WTC11 (cell line): ENCODE measurements around the gene GNAS. TPM values are rescaled to one million over a fixed set of nuclear protein-coding genes. Genes with fewer than 3 reads are reported as not detected.

ENCODE experiments used
- ATAC-seq: fragments of 200-7000 bp; cut with Tn5 transposase; 2 replicates; pipeline ENCODE4 v1.10.0; 2021; ENCODE audit warnings: mild to moderate bottlenecking, moderate library complexity
- CTCF ChIA-PET: fragments of 300-600 bp; sonication (Branson Sonifier 250); formaldehyde crosslinking; loops from one replicate; lab custom pipeline; 2021; ENCODE audit warnings: antibody characterized with exemption; lab: Charles Lee
- POLR2A ChIA-PET: fragments of 350-600 bp; sonication (Branson Sonifier 250); formaldehyde crosslinking; loops from one replicate; lab custom pipeline; 2021; ENCODE audit warnings: antibody characterized with exemption; lab: Charles Lee
- DNase-seq: peaks from one replicate; pipeline ENCODE4 v3.0.0; 2021; ENCODE audit warnings: low spot score
- H3K27ac Mint-ChIP-seq: 2 replicates; pipeline ENCODE4 v1.8.0; 2021; ENCODE audit warnings: mixed read lengths
- H3K27me3 Mint-ChIP-seq: 2 replicates; pipeline ENCODE4 v1.8.0; 2021; ENCODE audit warnings: low read depth, mild to moderate bottlenecking, moderate library complexity, mixed read lengths
- H3K36me3 Mint-ChIP-seq: 2 replicates; pipeline ENCODE4 v1.8.0; 2021; ENCODE audit warnings: mixed read lengths
- H3K4me1 Mint-ChIP-seq: 2 replicates; pipeline ENCODE4 v1.8.0; 2022; ENCODE audit warnings: mixed read lengths
- H3K4me3 Mint-ChIP-seq: 2 replicates; pipeline ENCODE4 v1.8.0; 2021; ENCODE audit warnings: mild to moderate bottlenecking, moderate library complexity, mixed read lengths
- H3K9me3 Mint-ChIP-seq: 2 replicates; pipeline ENCODE4 v1.8.0; 2021; ENCODE audit warnings: mixed read lengths
- FOXJ3 ChIP-seq: sonication (generic); formaldehyde crosslinking; IDR thresholded peaks from 2 replicates; pipeline ENCODE4 v1.9.0; 2021; ENCODE audit warnings: missing genetic modification reagents, mild to moderate bottlenecking, borderline replicate concordance
- GRHL2 ChIP-seq: fragments of 250-450 bp; sonication (Bioruptor Pico); IDR thresholded peaks from 2 replicates; pipeline ENCODE4 v1.8.0; 2022; ENCODE audit warnings: mild to moderate bottlenecking, moderate library complexity; ENCODE audit not compliant: insufficient replicate concordance, severe bottlenecking
- MYBL2 ChIP-seq: sonication (generic); formaldehyde crosslinking; IDR thresholded peaks from 2 replicates; pipeline ENCODE4 v1.8.1; 2023; ENCODE audit warnings: mild to moderate bottlenecking, moderate library complexity, missing genetic modification reagents
- NR3C1 ChIP-seq: sonication (generic); formaldehyde crosslinking; conservative IDR thresholded peaks from 2 replicates; pipeline ENCODE4 v1.8.1; 2023; ENCODE audit warnings: low read depth, mild to moderate bottlenecking, missing genetic modification reagents
- TEAD1 ChIP-seq: sonication (generic); formaldehyde crosslinking; IDR thresholded peaks from 2 replicates; pipeline ENCODE4 v1.8.0; 2022; ENCODE audit warnings: mild to moderate bottlenecking, missing genetic modification reagents
- ZBTB21 ChIP-seq: sonication (generic); formaldehyde crosslinking; IDR thresholded peaks from 2 replicates; pipeline ENCODE4 v1.8.1; 2023; ENCODE audit warnings: mild to moderate bottlenecking, missing genetic modification reagents, borderline replicate concordance
- ZNF671 ChIP-seq: fragments of 250-450 bp; sonication (Bioruptor Pico); IDR thresholded peaks from 2 replicates; pipeline ENCODE4 v1.8.0; 2021; ENCODE audit warnings: mild to moderate bottlenecking
- total RNA-seq: library from RNA; stranded (reverse); gene quantifications from 3 replicates; pipeline ENCODE4 v1.2.3, GENCODE V29; 2021
- TF ChIP-seq, protein P1 (sequence below): sonication (generic); formaldehyde crosslinking; IDR thresholded peaks from 2 replicates; pipeline ENCODE4 v1.8.1; 2023; ENCODE audit warnings: mild to moderate bottlenecking, missing genetic modification reagents
- TF ChIP-seq, protein P2 (sequence below): sonication (generic); formaldehyde crosslinking; IDR thresholded peaks from 2 replicates; pipeline ENCODE4 v1.8.0; 2023; ENCODE audit warnings: mild to moderate bottlenecking, missing genetic modification reagents
- TF ChIP-seq, protein P3 (sequence below): sonication (generic); formaldehyde crosslinking; IDR thresholded peaks from 2 replicates; pipeline ENCODE4 v1.8.1; 2022; ENCODE audit warnings: low read depth, missing genetic modification reagents, borderline replicate concordance
- TF ChIP-seq, protein P4 (sequence below): fragments of 250-450 bp; sonication (Bioruptor Pico); conservative IDR thresholded peaks from 2 replicates; pipeline ENCODE4 v1.9.0; 2021; ENCODE audit warnings: mild to moderate bottlenecking
- TF ChIP-seq, protein P5 (sequence below): sonication (generic); formaldehyde crosslinking; conservative IDR thresholded peaks from 2 replicates; pipeline ENCODE4 v1.8.1; 2022; ENCODE audit warnings: mild to moderate bottlenecking, missing genetic modification reagents

The GNAS gene
- total RNA-seq, 1 experiment from 2014 or later: 868 TPM

DNA sequence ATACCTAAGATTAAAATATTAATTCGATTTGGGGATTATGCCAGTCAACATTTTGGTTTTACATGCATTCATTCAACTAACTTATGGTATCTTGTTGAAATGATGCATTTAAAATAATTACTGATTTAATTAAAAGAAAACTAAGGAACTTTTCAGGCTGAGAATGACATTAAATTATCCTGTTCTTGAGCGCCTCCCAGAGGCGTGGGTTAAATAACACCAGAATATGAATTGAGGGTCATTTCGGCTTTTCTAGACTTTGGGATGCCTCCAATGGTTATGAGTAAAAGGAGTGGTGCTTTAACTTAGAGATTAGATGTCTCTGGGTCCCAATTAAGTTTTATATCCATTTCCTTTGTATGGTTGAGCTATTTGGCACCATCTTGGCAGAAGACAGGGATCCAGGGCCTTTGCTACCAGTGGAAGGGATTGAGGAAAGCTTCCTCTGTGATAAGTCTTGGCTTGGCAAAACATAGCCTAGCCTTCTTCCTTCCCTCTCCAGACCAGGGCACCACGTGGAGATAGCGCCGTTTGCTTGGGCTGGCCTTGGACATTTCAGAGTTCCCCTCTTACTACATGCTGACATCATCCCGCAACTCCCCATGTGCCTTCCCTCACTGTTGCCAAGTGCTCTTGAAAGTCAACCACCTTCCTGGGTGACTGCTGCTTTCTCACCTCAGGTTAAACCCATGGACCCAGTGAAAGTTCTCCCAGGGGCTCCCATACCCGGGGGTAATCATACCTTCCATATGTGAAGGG, 28.7 kb downstream of the GNAS start (continued):
- TF ChIP-seq, protein P1, sequence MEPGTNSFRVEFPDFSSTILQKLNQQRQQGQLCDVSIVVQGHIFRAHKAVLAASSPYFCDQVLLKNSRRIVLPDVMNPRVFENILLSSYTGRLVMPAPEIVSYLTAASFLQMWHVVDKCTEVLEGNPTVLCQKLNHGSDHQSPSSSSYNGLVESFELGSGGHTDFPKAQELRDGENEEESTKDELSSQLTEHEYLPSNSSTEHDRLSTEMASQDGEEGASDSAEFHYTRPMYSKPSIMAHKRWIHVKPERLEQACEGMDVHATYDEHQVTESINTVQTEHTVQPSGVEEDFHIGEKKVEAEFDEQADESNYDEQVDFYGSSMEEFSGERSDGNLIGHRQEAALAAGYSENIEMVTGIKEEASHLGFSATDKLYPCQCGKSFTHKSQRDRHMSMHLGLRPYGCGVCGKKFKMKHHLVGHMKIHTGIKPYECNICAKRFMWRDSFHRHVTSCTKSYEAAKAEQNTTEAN: no peak
- no peak for TF ChIP-seq NR3C1
- TF ChIP-seq, protein P2, sequence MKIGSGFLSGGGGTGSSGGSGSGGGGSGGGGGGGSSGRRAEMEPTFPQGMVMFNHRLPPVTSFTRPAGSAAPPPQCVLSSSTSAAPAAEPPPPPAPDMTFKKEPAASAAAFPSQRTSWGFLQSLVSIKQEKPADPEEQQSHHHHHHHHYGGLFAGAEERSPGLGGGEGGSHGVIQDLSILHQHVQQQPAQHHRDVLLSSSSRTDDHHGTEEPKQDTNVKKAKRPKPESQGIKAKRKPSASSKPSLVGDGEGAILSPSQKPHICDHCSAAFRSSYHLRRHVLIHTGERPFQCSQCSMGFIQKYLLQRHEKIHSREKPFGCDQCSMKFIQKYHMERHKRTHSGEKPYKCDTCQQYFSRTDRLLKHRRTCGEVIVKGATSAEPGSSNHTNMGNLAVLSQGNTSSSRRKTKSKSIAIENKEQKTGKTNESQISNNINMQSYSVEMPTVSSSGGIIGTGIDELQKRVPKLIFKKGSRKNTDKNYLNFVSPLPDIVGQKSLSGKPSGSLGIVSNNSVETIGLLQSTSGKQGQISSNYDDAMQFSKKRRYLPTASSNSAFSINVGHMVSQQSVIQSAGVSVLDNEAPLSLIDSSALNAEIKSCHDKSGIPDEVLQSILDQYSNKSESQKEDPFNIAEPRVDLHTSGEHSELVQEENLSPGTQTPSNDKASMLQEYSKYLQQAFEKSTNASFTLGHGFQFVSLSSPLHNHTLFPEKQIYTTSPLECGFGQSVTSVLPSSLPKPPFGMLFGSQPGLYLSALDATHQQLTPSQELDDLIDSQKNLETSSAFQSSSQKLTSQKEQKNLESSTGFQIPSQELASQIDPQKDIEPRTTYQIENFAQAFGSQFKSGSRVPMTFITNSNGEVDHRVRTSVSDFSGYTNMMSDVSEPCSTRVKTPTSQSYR (CRISPR knock-in tag): no peak
- TF ChIP-seq, protein P3, sequence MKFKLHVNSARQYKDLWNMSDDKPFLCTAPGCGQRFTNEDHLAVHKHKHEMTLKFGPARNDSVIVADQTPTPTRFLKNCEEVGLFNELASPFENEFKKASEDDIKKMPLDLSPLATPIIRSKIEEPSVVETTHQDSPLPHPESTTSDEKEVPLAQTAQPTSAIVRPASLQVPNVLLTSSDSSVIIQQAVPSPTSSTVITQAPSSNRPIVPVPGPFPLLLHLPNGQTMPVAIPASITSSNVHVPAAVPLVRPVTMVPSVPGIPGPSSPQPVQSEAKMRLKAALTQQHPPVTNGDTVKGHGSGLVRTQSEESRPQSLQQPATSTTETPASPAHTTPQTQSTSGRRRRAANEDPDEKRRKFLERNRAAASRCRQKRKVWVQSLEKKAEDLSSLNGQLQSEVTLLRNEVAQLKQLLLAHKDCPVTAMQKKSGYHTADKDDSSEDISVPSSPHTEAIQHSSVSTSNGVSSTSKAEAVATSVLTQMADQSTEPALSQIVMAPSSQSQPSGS (CRISPR knock-in tag): no peak

DNA sequence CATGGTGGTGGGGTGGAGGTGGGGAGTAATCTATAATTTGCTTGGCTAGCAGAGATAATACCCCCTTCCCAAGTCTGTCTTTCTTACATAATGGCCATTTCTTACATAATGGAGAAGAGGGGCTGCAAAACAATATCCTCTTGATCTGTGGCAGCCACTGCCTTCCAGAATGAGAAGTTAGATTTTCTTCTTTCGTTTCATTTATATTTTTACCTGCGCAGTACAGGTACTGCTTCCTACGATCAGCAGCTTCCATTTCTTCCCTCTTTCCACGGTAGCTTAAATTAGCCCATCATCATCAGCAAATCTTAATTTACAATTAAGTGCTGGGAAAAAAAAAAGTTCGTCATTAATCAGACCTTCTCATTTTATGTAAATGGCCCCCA, 30.2 kb downstream of the GNAS start:
- Mint-ChIP-seq H3K4me1 (peaks cover 78% of the 10 kb centered on the region), H3K27ac (peak overlapping the region; percentile 90), H3K9me3 (peaks cover 17% of the 10 kb centered on the region), H3K4me3 (peak overlapping the region; percentile 27), H3K36me3 (peaks cover 30% of the 10 kb centered on the region), H3K27me3 (no peaks in the 10 kb centered on the region)
- CTCF ChIA-PET: interaction anchor here (0.7 to 2.8 kb wide), 4 partner anchors 13 to 573 kb away, joined by 3 to 15 read pairs (median 4); no protein-coding TSS in a partner anchor
- no peak for ATAC-seq
- no peak for DNase-seq
- POLR2A ChIA-PET: interaction anchor here (0.6 to 0.9 kb wide), 2 partner anchors 39 to 126 kb away, joined by 3 read pairs; no protein-coding TSS in a partner anchor
- TF ChIP-seq MYBL2: no peak
- TF ChIP-seq TEAD1 (CRISPR knock-in tag): no peak
- no peak for TF ChIP-seq ZNF671 (CRISPR knock-in tag)

DNA sequence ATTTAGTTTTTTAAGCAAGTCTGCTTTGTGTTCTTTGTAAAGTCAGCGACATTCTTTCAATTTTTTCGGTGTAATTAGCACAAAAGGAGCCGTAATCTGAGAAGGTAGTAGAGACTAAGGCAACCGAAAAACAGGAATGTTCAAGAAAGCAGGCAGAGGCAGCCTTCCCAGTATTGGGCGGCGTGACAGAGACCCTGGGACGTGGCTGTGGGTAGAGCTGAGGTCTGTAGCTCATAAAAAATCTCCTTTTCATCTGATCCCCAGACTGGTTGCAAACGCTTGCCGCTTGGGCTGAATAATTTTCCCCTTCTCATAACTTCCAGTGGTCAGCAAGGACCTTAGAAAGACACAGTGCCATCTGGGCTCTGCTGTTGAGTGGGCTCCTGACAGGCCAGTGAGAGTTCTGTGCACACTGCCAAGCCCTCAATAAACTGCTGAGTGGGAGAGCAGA, 30.8 kb downstream of the GNAS start:
- peaks cover 33% of the 10 kb centered on the region for H3K36me3 Mint-ChIP-seq
- H3K27me3 Mint-ChIP-seq: no peaks in the 10 kb centered on the region
- DNase-seq (no peak), ATAC-seq (peak; percentile 85)
- peak overlapping the region; percentile 27 for H3K4me3 Mint-ChIP-seq
- H3K27ac Mint-ChIP-seq: peak overlapping the region; percentile 90
- ChIA-PET CTCF (interaction anchor here (1.0 to 2.8 kb wide), 4 partner anchors 13 to 572 kb away, joined by 3 to 15 read pairs (median 4); partner anchors contain the start of gene ATP5F1E), POLR2A (no interaction called here)
- H3K4me1 Mint-ChIP-seq: peaks cover 77% of the 10 kb centered on the region
- no peak for TF ChIP-seq GRHL2
- no peak for TF ChIP-seq FOXJ3 (CRISPR knock-in tag)
- TF ChIP-seq, protein P1: no peak
- TF ChIP-seq, protein P4, sequence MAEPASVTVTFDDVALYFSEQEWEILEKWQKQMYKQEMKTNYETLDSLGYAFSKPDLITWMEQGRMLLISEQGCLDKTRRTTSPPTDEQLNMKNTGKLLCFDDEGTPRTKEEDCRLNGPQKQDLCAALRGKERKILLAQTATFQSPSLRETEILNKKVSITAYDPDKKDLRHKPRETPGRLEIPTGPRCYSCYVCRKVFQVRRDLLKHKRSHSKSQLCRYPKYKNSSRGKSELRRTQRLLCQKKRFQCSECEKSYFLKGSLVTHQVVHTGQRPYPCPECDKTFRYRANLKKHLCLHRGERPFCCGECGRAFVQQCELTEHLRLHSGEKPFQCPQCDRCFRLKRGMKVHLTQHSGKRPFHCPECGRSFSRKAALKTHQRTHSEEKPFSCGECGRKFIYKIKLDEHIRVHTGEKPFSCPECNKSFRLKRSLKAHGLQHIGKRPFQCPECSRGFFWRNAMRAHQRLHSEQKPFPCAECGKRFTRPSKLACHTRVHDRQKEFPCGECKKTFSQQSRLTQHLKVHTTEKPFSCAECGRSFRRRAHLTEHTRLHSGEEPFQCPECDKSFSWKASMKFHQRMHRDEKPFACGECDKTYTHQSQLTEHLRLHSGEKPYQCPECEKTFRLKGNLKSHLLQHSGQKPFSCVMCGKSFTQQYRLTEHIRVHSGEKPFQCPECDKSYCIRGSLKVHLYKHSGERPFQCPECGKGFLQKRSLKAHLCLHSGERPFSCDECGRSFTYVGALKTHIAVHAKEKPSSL (CRISPR knock-in tag): no peak
- TF ChIP-seq NR3C1: no peak
- TF ChIP-seq ZBTB21 (CRISPR knock-in tag): no peak
- TF ChIP-seq, protein P5, sequence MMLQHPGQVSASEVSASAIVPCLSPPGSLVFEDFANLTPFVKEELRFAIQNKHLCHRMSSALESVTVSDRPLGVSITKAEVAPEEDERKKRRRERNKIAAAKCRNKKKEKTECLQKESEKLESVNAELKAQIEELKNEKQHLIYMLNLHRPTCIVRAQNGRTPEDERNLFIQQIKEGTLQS: no peak
- H3K9me3 Mint-ChIP-seq: peaks cover 17% of the 10 kb centered on the region
